H9 (cell line): ENCODE measurements around the gene ABCA1. TPM values are rescaled to one million over a fixed set of nuclear protein-coding genes. Genes with fewer than 3 reads are reported as not detected.

Experiments used
- DNase-seq: peaks from one replicate; pipeline ENCODE4 v3.0.0-alpha.2; 2017
- H2AFZ ChIP-seq: one replicate; pipeline ENCODE4 v1.6.1; 2013; ENCODE audit warnings: mild to moderate bottlenecking, low read length, control low read depth, moderate library complexity
- H2AK5ac ChIP-seq: 2 replicates; pipeline ENCODE4 v1.6.1; 2013; ENCODE audit warnings: low read length, control low read depth, mixed read lengths; ENCODE audit not compliant: insufficient read length
- H2BK120ac ChIP-seq: one replicate; pipeline ENCODE4 v1.6.1; 2013; ENCODE audit warnings: low read depth, mild to moderate bottlenecking, low read length, control low read depth, inconsistent platforms; ENCODE audit not compliant: poor library complexity, severe bottlenecking
- H2BK12ac ChIP-seq: 2 replicates; pipeline ENCODE4 v1.6.1; 2013; ENCODE audit warnings: low read length, control low read depth, mixed read lengths, low read depth; ENCODE audit not compliant: insufficient read length
- H2BK15ac ChIP-seq: 2 replicates; pipeline ENCODE4 v1.6.1; 2013; ENCODE audit warnings: low read depth, low read length, control low read depth
- H2BK20ac ChIP-seq: one replicate; pipeline ENCODE4 v1.6.1; 2013; ENCODE audit warnings: low read depth, mild to moderate bottlenecking, low read length, control low read depth, inconsistent platforms; ENCODE audit not compliant: poor library complexity, severe bottlenecking
- H2BK5ac ChIP-seq: 2 replicates; pipeline ENCODE4 v1.6.1; 2013; ENCODE audit warnings: low read length, control low read depth, mixed read lengths; ENCODE audit not compliant: insufficient read length
- H3K14ac ChIP-seq: 2 replicates; pipeline ENCODE4 v1.6.1; 2013; ENCODE audit warnings: low read length, control low read depth; ENCODE audit not compliant: insufficient read depth
- H3K18ac ChIP-seq: 2 replicates; pipeline ENCODE4 v1.6.1; 2013; ENCODE audit warnings: low read depth, mild to moderate bottlenecking, mixed read lengths, low read length, control low read depth; ENCODE audit not compliant: insufficient read length
- H3K23ac ChIP-seq: 2 replicates; pipeline ENCODE4 v1.6.1; 2013; ENCODE audit warnings: low read length, control low read depth, mixed read lengths, low read depth; ENCODE audit not compliant: insufficient read length
- H3K23me2 ChIP-seq: 2 replicates; pipeline ENCODE4 v1.6.1; 2013; ENCODE audit warnings: low read depth, mild to moderate bottlenecking, mixed read lengths, low read length, control low read depth; ENCODE audit not compliant: insufficient read length, poor library complexity, severe bottlenecking
- H3K27ac ChIP-seq: 2 replicates; pipeline ENCODE4 v1.5.1; 2013; ENCODE audit warnings: low read length, control low read depth, mixed read lengths, low read depth; ENCODE audit not compliant: insufficient read length
- H3K27me3 ChIP-seq: 2 replicates; pipeline ENCODE4 v1.6.1; 2013; ENCODE audit warnings: low read length, control low read depth, inconsistent platforms; ENCODE audit not compliant: insufficient read depth
- H3K4ac ChIP-seq: 2 replicates; pipeline ENCODE4 v1.6.1; 2013; ENCODE audit warnings: low read depth, mild to moderate bottlenecking, control low read depth, inconsistent platforms, low read length, moderate library complexity
- H3K4me1 ChIP-seq: 2 replicates; pipeline ENCODE4 v1.6.1; 2013; ENCODE audit warnings: low read length, control low read depth, inconsistent platforms; ENCODE audit not compliant: insufficient read depth
- H3K4me2 ChIP-seq: 2 replicates; pipeline ENCODE4 v1.6.1; 2013; ENCODE audit warnings: low read length, control low read depth, mixed read lengths; ENCODE audit not compliant: insufficient read length, insufficient read depth
- H3K56ac ChIP-seq: 2 replicates; pipeline ENCODE4 v1.6.1; 2013; ENCODE audit warnings: low read depth, mild to moderate bottlenecking, mixed read lengths, low read length, control low read depth; ENCODE audit not compliant: insufficient read length
- H3K79me1 ChIP-seq: 2 replicates; pipeline ENCODE4 v1.6.1; 2013; ENCODE audit warnings: low read depth, mild to moderate bottlenecking, moderate library complexity, low read length, control low read depth, inconsistent platforms; ENCODE audit not compliant: insufficient read depth, poor library complexity, severe bottlenecking
- H3K79me2 ChIP-seq: 2 replicates; pipeline ENCODE4 v1.6.1; 2013; ENCODE audit warnings: low read length, control low read depth, inconsistent platforms; ENCODE audit not compliant: insufficient read depth
- H3K9ac ChIP-seq: 2 replicates; pipeline ENCODE4 v1.6.1; 2013; ENCODE audit warnings: low read length, control low read depth, mixed read lengths; ENCODE audit not compliant: insufficient read length; ENCODE audit errors: extremely low read depth
- H3K9me3 ChIP-seq: one replicate; pipeline ENCODE4 v1.6.1; 2013; ENCODE audit warnings: low read depth, low read length, inconsistent platforms; ENCODE audit not compliant: control insufficient read depth
- H3T11ph ChIP-seq: one replicate; pipeline ENCODE4 v1.6.1; 2013; ENCODE audit warnings: mild to moderate bottlenecking, low read length, control low read depth, inconsistent platforms
- H4K20me1 ChIP-seq: one replicate; pipeline ENCODE4 v1.6.1; 2013; ENCODE audit not compliant: control insufficient read depth, insufficient read length, insufficient read depth
- H4K5ac ChIP-seq: 2 replicates; pipeline ENCODE4 v1.6.1; 2013; ENCODE audit warnings: low read depth, mild to moderate bottlenecking, mixed read lengths, low read length, control low read depth; ENCODE audit not compliant: insufficient read length
- H4K8ac ChIP-seq: replicated peaks from 2 replicates; pipeline ENCODE4 v1.6.1; 2013; ENCODE audit warnings: low read length, control low read depth, mixed read lengths, low read depth; ENCODE audit not compliant: insufficient read length
- H4K91ac ChIP-seq: 2 replicates; pipeline ENCODE4 v1.6.1; 2013; ENCODE audit warnings: low read depth, mild to moderate bottlenecking, moderate library complexity, mixed read lengths, low read length, control low read depth; ENCODE audit not compliant: insufficient read length
- H3K27ac Mint-ChIP-seq, 3 experiments: 2 replicates in 2 of 3; 3 replicates in 1 of 3; pipeline ENCODE4 v1.8.0; 2020 to 2021; ENCODE audit warnings: mixed read lengths in 3 of 3, mild to moderate bottlenecking in 1 of 3, moderate library complexity in 1 of 3
- H3K27me3 Mint-ChIP-seq: 2 replicates; pipeline ENCODE4 v1.8.0; 2021; ENCODE audit warnings: low read depth, mild to moderate bottlenecking, moderate library complexity, mixed read lengths
- H3K36me3 Mint-ChIP-seq, 3 experiments: 2 replicates in 2 of 3; 3 replicates in 1 of 3; pipeline ENCODE4 v1.8.0; 2020 to 2021; ENCODE audit warnings: low read depth in 3 of 3, mixed read lengths in 3 of 3; ENCODE audit not compliant: insufficient read depth in 1 of 3
- H3K4me1 Mint-ChIP-seq, 2 experiments: 2 replicates each; pipeline ENCODE4 v1.8.0; 2020; ENCODE audit warnings: mixed read lengths in 2 of 2
- H3K4me3 Mint-ChIP-seq, 2 experiments: 2 replicates in 1 of 2; 3 replicates in 1 of 2; pipeline ENCODE4 v1.8.0; 2020 to 2021; ENCODE audit warnings: mild to moderate bottlenecking in 2 of 2, mixed read lengths in 2 of 2, moderate library complexity in 1 of 2
- H3K9me3 Mint-ChIP-seq, 2 experiments: 2 replicates in 1 of 2; 3 replicates in 1 of 2; pipeline ENCODE4 v1.8.0; 2020; ENCODE audit warnings: mild to moderate bottlenecking in 2 of 2, mixed read lengths in 2 of 2, moderate library complexity in 1 of 2
- WGBS: extraction: QIAGEN DNeasy Blood & Tissue Kit; methylation state at CpG from one replicate; pipeline ENCODE4 v1.1.7; 2013; ENCODE audit warnings: missing lambda C conversion rate, low lambda C conversion rate, mixed read lengths; ENCODE audit not compliant: insufficient read length; ENCODE audit errors: extremely low coverage; 5-methylcytosine and 5-hydroxymethylcytosine counted together
- total RNA-seq: library from RNA; stranded (reverse); gene quantifications from 2 replicates; pipeline ENCODE4 v1.2.1, GENCODE V29; 2021
- TF ChIP-seq, protein P1 (sequence below): fragments of 200-600 bp; sonication (generic); conservative IDR thresholded peaks from 3 replicates; pipeline ENCODE4 v1.8.0; 2021; ENCODE audit warnings: antibody characterized with exemption, mild to moderate bottlenecking

Gene ABCA1
- total RNA-seq, 1 experiment from 2014 or later = 16.6 TPM

- no peak overlapping the region for H3K18ac ChIP-seq
- H2BK120ac ChIP-seq = no peak overlapping the region
- H2BK12ac ChIP-seq = no peak overlapping the region
- no peaks in the 10 kb centered on the region for H3K27me3 ChIP-seq
- H4K8ac ChIP-seq = no peak overlapping the region
- peaks cover 4% of the 10 kb centered on the region; the same call in 1 of the 2 replicates for H3K4me1 ChIP-seq
- no peak overlapping the region for H3K23ac ChIP-seq
- H3K9ac ChIP-seq = no peak overlapping the region
- Mint-ChIP-seq H3K27me3 (no peaks in the 10 kb centered on the region), H3K36me3 (no peaks in the 10 kb centered on the region; a peak in 1 of 7 replicates), H3K9me3 (no peaks in the 10 kb centered on the region), H3K4me1 (peaks cover 25 to 31% of the 10 kb centered on the region in 2 experiments), H3K27ac (no peak overlapping the region), H3K4me3 (no peak overlapping the region)
- no peak overlapping the region for H3K4me2 ChIP-seq
- no peak overlapping the region for H2BK5ac ChIP-seq
- H2BK20ac ChIP-seq = no peak overlapping the region
- TF ChIP-seq, protein P1, sequence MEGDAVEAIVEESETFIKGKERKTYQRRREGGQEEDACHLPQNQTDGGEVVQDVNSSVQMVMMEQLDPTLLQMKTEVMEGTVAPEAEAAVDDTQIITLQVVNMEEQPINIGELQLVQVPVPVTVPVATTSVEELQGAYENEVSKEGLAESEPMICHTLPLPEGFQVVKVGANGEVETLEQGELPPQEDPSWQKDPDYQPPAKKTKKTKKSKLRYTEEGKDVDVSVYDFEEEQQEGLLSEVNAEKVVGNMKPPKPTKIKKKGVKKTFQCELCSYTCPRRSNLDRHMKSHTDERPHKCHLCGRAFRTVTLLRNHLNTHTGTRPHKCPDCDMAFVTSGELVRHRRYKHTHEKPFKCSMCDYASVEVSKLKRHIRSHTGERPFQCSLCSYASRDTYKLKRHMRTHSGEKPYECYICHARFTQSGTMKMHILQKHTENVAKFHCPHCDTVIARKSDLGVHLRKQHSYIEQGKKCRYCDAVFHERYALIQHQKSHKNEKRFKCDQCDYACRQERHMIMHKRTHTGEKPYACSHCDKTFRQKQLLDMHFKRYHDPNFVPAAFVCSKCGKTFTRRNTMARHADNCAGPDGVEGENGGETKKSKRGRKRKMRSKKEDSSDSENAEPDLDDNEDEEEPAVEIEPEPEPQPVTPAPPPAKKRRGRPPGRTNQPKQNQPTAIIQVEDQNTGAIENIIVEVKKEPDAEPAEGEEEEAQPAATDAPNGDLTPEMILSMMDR = no peak
- no peak overlapping the region for H3T11ph ChIP-seq
- no peaks in the 10 kb centered on the region for H3K79me2 ChIP-seq
- DNase-seq = no peak
- H2BK15ac ChIP-seq = no peak overlapping the region
- no peak overlapping the region for H3K14ac ChIP-seq
- WGBS = no CpG with 5 or more reads among the region's 4 CpGs
- no peak overlapping the region for H3K27ac ChIP-seq
- no peaks in the 10 kb centered on the region for H3K9me3 ChIP-seq
- H3K79me1 ChIP-seq = no peaks in the 10 kb centered on the region
- no peak overlapping the region for H2AK5ac ChIP-seq
- no peak overlapping the region for H2AFZ ChIP-seq
- H3K4ac ChIP-seq = no peak overlapping the region
- no peak overlapping the region for H3K56ac ChIP-seq
- no peak overlapping the region for H4K91ac ChIP-seq
- no peaks in the 10 kb centered on the region for H4K20me1 ChIP-seq
- H4K5ac ChIP-seq = no peak overlapping the region
- H3K23me2 ChIP-seq = no peaks in the 10 kb centered on the region
Measured at GRCh38 chr9:104905153-104905901, 22.6 kb downstream of the ABCA1 start.
